GM19099 (cell line): Measurements from ENCODE around the gene HOXA6.

ENCODE experiments used
- POLR2A ChIP-seq: IDR thresholded peaks from 3 replicates; pipeline ENCODE4 v1.6.1; 2011; ENCODE audit warnings: low read depth; ENCODE audit not compliant: insufficient read length; ENCODE audit errors: extremely low read depth

Gene HOXA6

GRCh38 chr7:27178366-27178765 lies 30.8 kb upstream of the HOXA6 start:
- TF ChIP-seq POLR2A: no peak

GRCh38 chr7:27177795-27178320 lies 30.3 kb upstream of the HOXA6 start:
- no peak for TF ChIP-seq POLR2A

GRCh38 chr7:27176962-27177794 lies 29.6 kb upstream of the HOXA6 start:
- no peak for TF ChIP-seq POLR2A

GRCh38 chr7:27176524-27176845 lies 28.9 kb upstream of the HOXA6 start:
- TF ChIP-seq POLR2A: no peak

GRCh38 chr7:27175626-27176523 lies 28.3 kb upstream of the HOXA6 start:
- TF ChIP-seq POLR2A: no peak

GRCh38 chr7:27174874-27175625 lies 27.5 kb upstream of the HOXA6 start:
- TF ChIP-seq POLR2A: no peak

GRCh38 chr7:27173956-27174873 lies 26.6 kb upstream of the HOXA6 start, which contains the start of gene HOXA10:
Gene HOXA10 (minus strand): TSS chr7:27174320. CDS start chr7:27174306, 14 bp downstream.
- TF ChIP-seq POLR2A: no peak

GRCh38 chr7:27173511-27173955 lies 26.0 kb upstream of the HOXA6 start:
- TF ChIP-seq POLR2A: no peak

- no peak for TF ChIP-seq POLR2A
Measured at GRCh38 chr7:27172823-27173510, 25.4 kb upstream of the HOXA6 start.

- TF ChIP-seq POLR2A: no peak
Measured at GRCh38 chr7:27172315-27172774, 24.8 kb upstream of the HOXA6 start.

GRCh38 chr7:27171637-27172314 lies 24.2 kb upstream of the HOXA6 start:
- TF ChIP-seq POLR2A: no peak

- no peak for TF ChIP-seq POLR2A
Measured at GRCh38 chr7:27171325-27171636, 23.7 kb upstream of the HOXA6 start.
